ENCODE results near the gene AHDC1.
A peak's percentile ranks its signal among the peaks of the same experiment; 100 is the strongest.

Gene AHDC1

DNA sequence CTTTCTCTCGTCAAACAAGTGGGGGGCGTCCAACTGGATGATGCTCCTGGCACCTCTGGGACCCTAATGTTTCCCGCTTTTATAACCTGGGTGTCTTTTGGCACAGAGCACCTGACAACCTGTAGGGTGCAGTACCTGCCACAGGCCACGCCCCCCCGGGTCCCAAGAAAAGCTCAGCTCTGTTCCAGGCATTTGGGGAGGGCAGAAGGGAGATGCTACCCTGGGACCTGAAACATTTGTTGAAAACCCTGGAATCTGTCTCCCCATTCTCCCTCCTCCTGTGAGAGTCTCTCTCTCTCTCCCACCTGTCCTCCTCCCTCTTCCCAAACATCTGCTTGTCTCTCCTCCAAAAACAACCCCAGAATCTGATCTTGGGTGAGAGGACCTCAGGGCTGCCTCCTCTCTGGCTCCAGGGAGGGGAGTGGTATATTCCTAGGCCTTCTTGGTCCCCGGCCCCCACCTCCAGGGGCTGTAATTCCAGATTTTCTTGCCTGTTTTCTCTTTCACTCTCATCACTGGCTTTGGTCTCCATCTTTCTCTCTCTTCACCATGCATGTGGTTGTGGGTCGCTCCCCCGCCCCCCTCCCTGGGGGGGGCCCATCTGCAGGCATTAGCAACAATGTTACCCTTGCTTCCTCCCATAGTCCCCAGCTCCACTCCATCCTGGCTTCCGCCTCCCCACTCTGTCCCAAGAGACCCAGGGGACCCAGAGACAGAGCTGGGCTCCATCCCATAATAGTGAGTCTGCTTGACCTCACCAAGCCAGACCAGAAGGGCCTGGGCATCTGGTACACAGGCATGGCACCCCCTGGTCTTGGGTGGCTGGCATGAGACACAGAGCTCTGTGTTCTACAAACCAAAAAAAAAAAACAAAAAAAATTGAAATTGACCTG lies 4.1 kb downstream of the AHDC1 start:
- no peak for DNase-seq (ENCODE audit: low spot score)

DNA sequence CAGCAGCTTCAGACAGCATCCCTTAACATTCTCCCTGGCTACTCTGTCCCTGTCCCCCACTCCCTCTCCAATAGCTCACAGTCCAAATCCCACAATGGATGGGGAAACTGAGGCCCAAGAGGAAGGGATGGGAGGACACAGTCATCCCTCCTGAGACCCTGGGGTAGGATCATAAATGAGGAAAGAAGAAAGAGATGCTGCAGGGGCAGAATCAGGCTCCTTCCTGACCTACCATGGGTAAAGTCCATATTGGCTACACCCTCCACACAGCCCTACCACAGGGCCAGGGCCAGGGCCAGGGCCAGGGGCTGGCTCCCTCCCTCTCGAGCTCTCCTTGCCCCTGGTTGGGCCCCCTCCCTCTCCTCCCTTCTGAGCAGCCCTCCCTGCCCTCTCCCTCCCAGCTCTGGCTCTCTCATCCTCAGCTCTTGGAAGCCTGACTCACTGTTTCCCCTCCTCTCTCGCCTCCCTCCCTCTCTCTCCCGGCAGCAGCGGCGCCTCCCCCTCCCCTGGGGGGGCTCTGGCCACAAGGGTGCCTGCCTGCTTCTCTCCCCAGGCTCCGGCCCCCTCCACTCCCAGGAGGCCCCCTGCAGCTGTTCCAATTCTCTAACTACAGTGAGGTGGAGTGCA lies 4.9 kb downstream of the AHDC1 start:
- no peak for DNase-seq (ENCODE audit: low spot score)

GRCh38 chr1:27598295-27598687 lies 5.7 kb downstream of the AHDC1 start:
- DNase-seq (ENCODE audit: low spot score), result peak; percentile 71

DNA sequence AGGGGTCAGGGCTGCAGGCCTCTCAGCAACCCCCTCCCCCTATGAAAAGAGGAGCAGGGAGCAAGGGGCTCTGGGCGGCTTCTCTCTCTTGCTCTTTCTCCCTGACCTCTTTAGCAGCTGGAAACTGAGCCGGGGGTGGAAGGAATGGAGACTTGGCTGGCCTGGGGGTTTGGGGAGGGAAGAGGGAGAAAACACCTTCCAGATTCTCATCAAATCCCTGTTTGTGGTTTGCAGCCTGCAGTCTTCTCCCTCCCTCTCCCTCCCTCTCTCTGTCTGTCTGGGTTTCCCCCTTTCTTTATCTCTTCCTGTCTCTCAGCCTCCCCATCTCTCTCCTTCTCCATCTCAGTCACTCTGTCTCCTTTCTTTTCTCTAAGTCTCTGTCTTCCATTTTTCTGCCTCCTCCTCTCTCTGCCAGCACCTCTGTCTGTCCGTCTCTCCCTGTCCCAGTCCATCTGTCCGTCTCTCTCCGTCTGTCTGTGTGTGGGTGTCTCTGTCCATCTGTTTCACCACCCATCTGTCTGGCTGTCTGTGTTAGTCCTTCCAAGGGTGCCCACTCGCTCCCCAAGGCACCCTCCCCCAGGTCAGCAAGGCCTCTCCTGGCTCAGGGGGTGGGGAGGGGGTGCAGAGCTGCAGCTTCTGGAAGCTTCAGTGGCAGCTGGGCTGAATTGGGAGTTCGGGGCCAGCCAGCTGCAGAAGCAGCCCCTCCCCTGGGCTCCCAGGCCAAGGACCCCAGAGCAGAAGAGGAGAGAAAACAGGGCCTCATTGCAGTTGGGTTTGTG lies 6.2 kb downstream of the AHDC1 start:
- no peak for DNase-seq (ENCODE audit: low spot score)

GRCh38 chr1:27596986-27597385 lies 7.0 kb downstream of the AHDC1 start:
- no peak for DNase-seq (ENCODE audit: low spot score)

- DNase-seq (ENCODE audit: low spot score), result no peak
Observed at GRCh38 chr1:27596261-27596660, 7.7 kb downstream of the AHDC1 start.

- no peak for DNase-seq (ENCODE audit: low spot score)
Observed at GRCh38 chr1:27595597-27595996, 8.3 kb downstream of the AHDC1 start.

- no peak for DNase-seq (ENCODE audit: low spot score)
Observed at GRCh38 chr1:27594564-27595510, 9.1 kb downstream of the AHDC1 start.

DNA sequence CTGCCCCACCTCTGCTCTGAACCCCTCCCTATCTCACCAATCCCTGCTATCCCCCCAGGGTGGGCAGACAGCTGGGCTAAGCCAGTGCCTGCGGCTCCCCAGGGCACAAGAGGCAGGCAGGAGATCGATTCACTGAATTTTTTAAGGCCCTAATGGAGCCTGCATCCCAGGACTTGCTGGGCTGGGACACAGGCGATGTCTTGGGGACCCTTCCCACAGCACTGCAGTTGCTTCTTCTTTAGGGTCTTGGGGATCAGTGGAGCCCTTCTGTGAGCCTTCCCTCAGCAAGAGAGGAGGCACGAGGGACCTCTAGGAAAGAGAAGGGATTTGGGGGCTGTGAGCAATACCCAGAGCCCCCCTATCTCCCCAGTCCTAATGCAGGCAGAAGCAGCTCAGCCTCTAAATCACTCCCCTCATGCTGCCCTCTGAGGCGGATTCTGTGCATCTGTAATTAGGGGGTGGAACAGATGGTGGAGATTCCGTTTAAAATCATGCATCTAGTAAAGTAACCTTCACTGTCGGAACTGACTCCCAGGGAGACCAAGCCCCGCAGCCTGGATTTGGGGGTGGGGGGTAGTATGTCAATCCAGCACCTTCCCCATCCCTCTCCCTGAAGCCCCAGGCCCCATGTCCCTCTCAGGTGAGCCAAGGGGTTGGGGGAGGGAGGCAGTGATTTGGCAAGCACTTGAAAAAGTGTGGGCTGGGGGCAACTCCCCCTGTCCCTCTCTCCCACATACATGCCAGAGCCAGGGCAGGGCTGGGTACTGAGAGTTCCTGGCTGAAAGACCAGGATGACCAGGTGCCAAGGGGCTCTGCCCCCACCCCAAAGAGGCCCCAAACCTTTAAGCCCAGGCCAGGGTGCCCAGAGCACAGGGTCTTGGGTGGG lies 10.0 kb downstream of the AHDC1 start:
- DNase-seq (ENCODE audit: low spot score), result no peak

DNA sequence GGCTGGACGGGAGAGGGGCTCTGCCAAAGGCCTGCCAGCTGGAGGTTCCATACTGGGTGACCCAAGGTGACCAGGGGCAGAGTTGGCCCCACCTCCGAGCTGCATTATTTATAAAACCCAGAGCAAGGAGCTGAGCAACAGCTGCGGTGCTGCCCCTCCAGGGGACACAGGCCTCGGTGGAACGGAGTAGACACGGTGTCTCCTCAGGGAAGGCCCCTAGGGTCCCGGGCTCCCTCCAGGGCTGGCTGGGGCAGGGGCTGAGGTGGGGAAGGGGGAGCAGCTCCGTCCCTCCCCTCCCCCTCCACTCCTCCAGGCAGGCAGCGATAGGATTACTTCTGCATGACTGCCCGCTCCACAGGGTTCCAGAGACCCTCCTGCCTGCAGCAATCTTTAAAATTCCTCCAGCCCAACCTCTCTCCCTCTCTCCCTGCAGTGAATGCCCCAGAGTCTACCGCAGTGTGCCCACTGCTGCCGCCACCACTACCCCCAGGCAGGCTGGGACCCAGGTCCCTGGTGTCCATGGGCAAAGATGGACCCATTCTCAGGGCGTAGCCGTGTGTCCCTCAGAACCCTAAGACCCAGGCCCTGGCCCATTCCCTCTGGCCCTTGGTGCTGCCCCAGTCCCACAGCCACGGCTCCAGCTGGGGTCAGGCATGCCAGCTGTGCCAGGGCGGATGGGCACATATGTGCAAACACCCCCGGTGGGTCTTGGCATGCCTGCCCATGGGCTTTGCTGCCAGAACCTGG lies 10.8 kb downstream of the AHDC1 start:
- DNase-seq (ENCODE audit: low spot score), result peak; percentile 92

GRCh38 chr1:27592232-27592930 lies 11.6 kb downstream of the AHDC1 start:
- DNase-seq (ENCODE audit: low spot score), result no peak

GRCh38 chr1:27591622-27592021 lies 12.3 kb downstream of the AHDC1 start:
- DNase-seq (ENCODE audit: low spot score), result no peak

GRCh38 chr1:27590917-27591508 lies 12.9 kb downstream of the AHDC1 start:
- DNase-seq (ENCODE audit: low spot score), result no peak

DNA sequence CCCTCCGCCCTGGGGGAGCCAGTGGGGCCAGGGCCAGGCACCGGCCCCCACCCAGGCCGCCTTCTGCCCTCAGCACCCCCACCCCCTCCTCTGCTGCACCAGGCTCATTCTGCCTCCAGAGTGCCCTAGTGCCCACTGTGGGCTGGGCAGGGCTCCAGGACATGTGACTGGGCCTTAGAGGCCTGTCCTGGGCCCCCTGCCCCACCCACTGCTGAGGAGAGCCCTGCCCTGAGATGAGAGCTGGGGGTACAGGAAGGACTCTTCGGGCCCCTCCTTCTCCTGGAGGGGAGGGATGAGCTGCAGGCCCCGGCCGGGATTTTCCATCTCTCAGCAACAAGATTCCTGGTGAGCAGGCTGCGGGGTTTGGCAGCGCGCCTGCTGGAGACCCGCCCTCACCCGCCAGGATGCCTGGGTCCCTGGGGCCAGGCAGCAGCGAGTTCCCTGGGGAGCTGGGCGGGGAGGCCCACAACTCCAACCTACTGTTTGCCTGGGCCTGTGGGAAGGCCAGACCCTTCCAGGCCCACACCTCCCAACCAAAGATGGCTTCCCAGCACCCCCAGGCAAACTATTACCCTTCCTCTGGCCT lies 14.0 kb downstream of the AHDC1 start:
- no peak for DNase-seq (ENCODE audit: low spot score)

DNA sequence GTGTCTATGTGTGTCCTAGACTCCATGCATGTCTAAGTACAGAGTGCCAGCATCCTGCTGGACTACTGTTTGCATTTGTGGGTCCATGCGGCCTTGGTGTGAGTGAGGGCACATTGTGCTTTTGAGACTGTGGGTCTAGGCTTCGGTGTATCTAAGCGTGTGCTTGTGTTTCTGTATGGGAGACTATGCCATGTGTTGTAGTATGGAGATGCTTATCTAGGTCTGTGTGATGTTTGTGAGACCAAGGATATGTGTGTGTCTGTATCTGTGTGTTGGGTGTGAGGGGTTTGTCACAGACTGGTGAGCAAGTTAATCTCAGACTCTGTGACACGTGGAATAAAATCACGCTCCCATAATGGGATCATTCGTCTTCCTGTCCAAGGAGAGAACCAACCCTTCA lies 14.5 kb downstream of the AHDC1 start:
- no peak for DNase-seq (ENCODE audit: low spot score)

- DNase-seq (ENCODE audit: low spot score), result no peak
Observed at GRCh38 chr1:27588256-27589232, 15.4 kb downstream of the AHDC1 start.

- no peak for DNase-seq (ENCODE audit: low spot score)
Observed at GRCh38 chr1:27585684-27586083, 18.3 kb downstream of the AHDC1 start.
